Stimulated activated CD8-positive, alpha-beta memory T cell treated with anti-CD3 and anti-CD28 coated beads, Interleukin-15, amount 100 ng/mL, for 24 hours (primary cell): ENCODE measurements around the gene ASTN1.

Experiments
- DNase-seq: peaks from one replicate; pipeline ENCODE4 v3.0.0-alpha.2; 2020; ENCODE audit warnings: low read depth

Gene ASTN1

GRCh38 chr1:176878750-176879536, 285.6 kb downstream of the ASTN1 start:
- no peak for DNase-seq

GRCh38 chr1:176877557-176877956, 287.0 kb downstream of the ASTN1 start:
- DNase-seq = no peak

GRCh38 chr1:176876966-176877515, 287.5 kb downstream of the ASTN1 start:
- DNase-seq = no peak

GRCh38 chr1:176869577-176869976, 294.9 kb downstream of the ASTN1 start:
- DNase-seq = no peak

GRCh38 chr1:176866011-176866714, 298.3 kb downstream of the ASTN1 start:
- no peak for DNase-seq

GRCh38 chr1:176864211-176864610, 300.3 kb downstream of the ASTN1 start:
- no peak for DNase-seq

- DNase-seq = no peak
These were observed 300.9 kb downstream of the ASTN1 start for GRCh38 chr1:176863613-176864012.

- no peak for DNase-seq
These were observed 306.0 kb downstream of the ASTN1 start for GRCh38 chr1:176858433-176858916.

- no peak for DNase-seq
These were observed 306.9 kb downstream of the ASTN1 start for GRCh38 chr1:176857632-176858031.

GRCh38 chr1:176854758-176855745, 309.5 kb downstream of the ASTN1 start:
- no peak for DNase-seq

- DNase-seq = no peak
These were observed 310.4 kb downstream of the ASTN1 start for GRCh38 chr1:176854121-176854520.

GRCh38 chr1:176853503-176853902, 311.0 kb downstream of the ASTN1 start:
- no peak for DNase-seq

- no peak for DNase-seq
These were observed 312.4 kb downstream of the ASTN1 start for GRCh38 chr1:176852124-176852523.

- no peak for DNase-seq
These were observed 313.6 kb downstream of the ASTN1 start for GRCh38 chr1:176850871-176851270.

GRCh38 chr1:176849281-176849680, 315.2 kb downstream of the ASTN1 start:
- no peak for DNase-seq

- DNase-seq = no peak
These were observed 317.5 kb downstream of the ASTN1 start for GRCh38 chr1:176847052-176847451.

- DNase-seq = no peak
These were observed 320.9 kb downstream of the ASTN1 start for GRCh38 chr1:176843352-176844297.

- DNase-seq = no peak
These were observed 323.3 kb downstream of the ASTN1 start for GRCh38 chr1:176841238-176841637.

GRCh38 chr1:176839216-176839615, 325.3 kb downstream of the ASTN1 start:
- no peak for DNase-seq

- no peak for DNase-seq
These were observed 326.1 kb downstream of the ASTN1 start for GRCh38 chr1:176838276-176838995.
